Measurements from ENCODE around the gene ANKRD24. TPM values are rescaled to one million over a fixed set of nuclear protein-coding genes. Genes with fewer than 3 reads are reported as not detected.
A peak's percentile ranks its signal among the peaks of the same experiment; 100 is the strongest.

Gene ANKRD24
- total and polyA plus RNA-seq, 2 of the 13 experiments (the other 11 are each of a cell fraction or from before 2014, with no cell fraction given), result 0.13 to 0.24 TPM

DNA sequence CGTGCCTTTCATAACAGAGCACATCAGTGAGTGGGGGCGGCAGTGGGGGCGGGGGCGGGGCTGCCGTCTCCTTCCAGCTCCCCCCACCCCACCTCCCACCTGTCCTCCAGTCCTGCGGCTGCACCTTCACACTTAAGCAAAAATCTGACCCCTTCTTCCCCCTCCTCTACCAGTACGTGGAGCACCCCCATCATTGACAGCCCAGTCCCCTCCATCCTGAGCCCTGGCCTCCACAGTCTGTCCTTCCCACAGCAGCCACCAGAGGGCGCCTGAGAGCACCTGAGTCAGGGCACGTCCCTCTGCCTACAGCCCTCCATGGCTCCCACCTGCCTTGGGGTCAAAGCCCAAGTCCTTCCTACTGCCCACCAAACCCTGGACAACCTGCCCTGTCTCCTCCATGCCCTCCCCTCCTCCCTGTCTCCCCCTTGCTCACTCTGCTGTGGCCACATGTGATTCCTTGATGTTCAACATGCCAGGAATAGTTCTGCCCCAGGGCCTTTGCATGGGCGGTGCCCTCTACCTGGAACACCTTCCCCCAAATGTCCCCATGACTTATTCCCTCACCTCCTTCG lies 50.9 kb downstream of the ANKRD24 start (continued):
- 0 out of 2 replicates have a peak, but pooled peaks have one; percentile 27 for TF ChIP-seq STAG1 (CRISPR knock-in tag; IDR thresholded peaks at IDR 0.05)
- TF ChIP-seq NR1H2 (CRISPR knock-in tag; IDR thresholded peaks at IDR 0.05; ENCODE audit: borderline replicate concordance, low read depth), result no peak
- no peak for TF ChIP-seq EED (CRISPR knock-in tag; IDR thresholded peaks at IDR 0.05)
- no peak for TF ChIP-seq ZNF180 (CRISPR knock-in tag; IDR thresholded peaks at IDR 0.05; ENCODE audit: borderline replicate concordance, low read depth)
- 0 out of 2 replicates have a peak, but pooled peaks have one; percentile 42 for TF ChIP-seq ZKSCAN1 (IDR thresholded peaks at IDR 0.05; ENCODE audit: low read length)
- no peak for TF ChIP-seq ZNF547 (CRISPR knock-in tag; IDR thresholded peaks at IDR 0.05)
- TF ChIP-seq TCF7L2 (IDR thresholded peaks at IDR 0.05; ENCODE audit: low read depth, low read length), result no peak
- TF ChIP-seq LCORL (IDR thresholded peaks at IDR 0.05), result no peak
- no peak for TF ChIP-seq LCORL (CRISPR knock-in tag; IDR thresholded peaks at IDR 0.05)
- peak; percentile 38 for TF ChIP-seq TEAD3 (CRISPR knock-in tag; optimal IDR thresholded peaks at IDR 0.05; ENCODE audit: borderline replicate concordance)
- no peak for TF ChIP-seq SALL2 (CRISPR knock-in tag; IDR thresholded peaks at IDR 0.05)
- no peak for TF ChIP-seq KDM3A (CRISPR knock-in tag; IDR thresholded peaks at IDR 0.05; ENCODE audit: low read depth)
- TF ChIP-seq, protein P1, sequence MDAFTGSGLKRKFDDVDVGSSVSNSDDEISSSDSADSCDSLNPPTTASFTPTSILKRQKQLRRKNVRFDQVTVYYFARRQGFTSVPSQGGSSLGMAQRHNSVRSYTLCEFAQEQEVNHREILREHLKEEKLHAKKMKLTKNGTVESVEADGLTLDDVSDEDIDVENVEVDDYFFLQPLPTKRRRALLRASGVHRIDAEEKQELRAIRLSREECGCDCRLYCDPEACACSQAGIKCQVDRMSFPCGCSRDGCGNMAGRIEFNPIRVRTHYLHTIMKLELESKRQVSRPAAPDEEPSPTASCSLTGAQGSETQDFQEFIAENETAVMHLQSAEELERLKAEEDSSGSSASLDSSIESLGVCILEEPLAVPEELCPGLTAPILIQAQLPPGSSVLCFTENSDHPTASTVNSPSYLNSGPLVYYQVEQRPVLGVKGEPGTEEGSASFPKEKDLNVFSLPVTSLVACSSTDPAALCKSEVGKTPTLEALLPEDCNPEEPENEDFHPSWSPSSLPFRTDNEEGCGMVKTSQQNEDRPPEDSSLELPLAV (CRISPR knock-in tag; conservative IDR thresholded peaks at IDR 0.05; ENCODE audit: low read depth), result no peak
- TF ChIP-seq, protein P2, sequence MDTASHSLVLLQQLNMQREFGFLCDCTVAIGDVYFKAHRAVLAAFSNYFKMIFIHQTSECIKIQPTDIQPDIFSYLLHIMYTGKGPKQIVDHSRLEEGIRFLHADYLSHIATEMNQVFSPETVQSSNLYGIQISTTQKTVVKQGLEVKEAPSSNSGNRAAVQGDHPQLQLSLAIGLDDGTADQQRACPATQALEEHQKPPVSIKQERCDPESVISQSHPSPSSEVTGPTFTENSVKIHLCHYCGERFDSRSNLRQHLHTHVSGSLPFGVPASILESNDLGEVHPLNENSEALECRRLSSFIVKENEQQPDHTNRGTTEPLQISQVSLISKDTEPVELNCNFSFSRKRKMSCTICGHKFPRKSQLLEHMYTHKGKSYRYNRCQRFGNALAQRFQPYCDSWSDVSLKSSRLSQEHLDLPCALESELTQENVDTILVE (CRISPR knock-in tag; IDR thresholded peaks at IDR 0.05), result no peak
- no peak for TF ChIP-seq CEBPB (IDR thresholded peaks at IDR 0.05; ENCODE audit: borderline replicate concordance, low read depth, low read length)
- TF ChIP-seq, protein P3, sequence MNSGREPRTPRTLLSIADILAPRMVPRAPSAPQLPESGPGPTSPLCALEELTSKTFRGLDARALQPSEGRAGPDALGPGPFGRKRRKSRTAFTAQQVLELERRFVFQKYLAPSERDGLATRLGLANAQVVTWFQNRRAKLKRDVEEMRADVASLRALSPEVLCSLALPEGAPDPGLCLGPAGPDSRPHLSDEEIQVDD (CRISPR knock-in tag; IDR thresholded peaks at IDR 0.05; ENCODE audit: borderline replicate concordance), result no peak
- TF ChIP-seq ZSCAN31 (CRISPR knock-in tag; IDR thresholded peaks at IDR 0.05; ENCODE audit: low read depth), result no peak
- no peak for TF ChIP-seq ZNF296 (CRISPR knock-in tag; conservative IDR thresholded peaks at IDR 0.05)
- TF ChIP-seq ZNF773 (CRISPR knock-in tag; IDR thresholded peaks at IDR 0.05; ENCODE audit: borderline replicate concordance), result no peak
- TF ChIP-seq ZNF678 (CRISPR knock-in tag; IDR thresholded peaks at IDR 0.05), result no peak
- TF ChIP-seq, protein P4, sequence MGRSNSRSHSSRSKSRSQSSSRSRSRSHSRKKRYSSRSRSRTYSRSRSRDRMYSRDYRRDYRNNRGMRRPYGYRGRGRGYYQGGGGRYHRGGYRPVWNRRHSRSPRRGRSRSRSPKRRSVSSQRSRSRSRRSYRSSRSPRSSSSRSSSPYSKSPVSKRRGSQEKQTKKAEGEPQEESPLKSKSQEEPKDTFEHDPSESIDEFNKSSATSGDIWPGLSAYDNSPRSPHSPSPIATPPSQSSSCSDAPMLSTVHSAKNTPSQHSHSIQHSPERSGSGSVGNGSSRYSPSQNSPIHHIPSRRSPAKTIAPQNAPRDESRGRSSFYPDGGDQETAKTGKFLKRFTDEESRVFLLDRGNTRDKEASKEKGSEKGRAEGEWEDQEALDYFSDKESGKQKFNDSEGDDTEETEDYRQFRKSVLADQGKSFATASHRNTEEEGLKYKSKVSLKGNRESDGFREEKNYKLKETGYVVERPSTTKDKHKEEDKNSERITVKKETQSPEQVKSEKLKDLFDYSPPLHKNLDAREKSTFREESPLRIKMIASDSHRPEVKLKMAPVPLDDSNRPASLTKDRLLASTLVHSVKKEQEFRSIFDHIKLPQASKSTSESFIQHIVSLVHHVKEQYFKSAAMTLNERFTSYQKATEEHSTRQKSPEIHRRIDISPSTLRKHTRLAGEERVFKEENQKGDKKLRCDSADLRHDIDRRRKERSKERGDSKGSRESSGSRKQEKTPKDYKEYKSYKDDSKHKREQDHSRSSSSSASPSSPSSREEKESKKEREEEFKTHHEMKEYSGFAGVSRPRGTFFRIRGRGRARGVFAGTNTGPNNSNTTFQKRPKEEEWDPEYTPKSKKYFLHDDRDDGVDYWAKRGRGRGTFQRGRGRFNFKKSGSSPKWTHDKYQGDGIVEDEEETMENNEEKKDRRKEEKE (IDR thresholded peaks at IDR 0.05), result no peak
- no peak for TF ChIP-seq FOXC1 (CRISPR knock-in tag; IDR thresholded peaks at IDR 0.05; ENCODE audit: borderline replicate concordance)
- TF ChIP-seq EEA1 (CRISPR knock-in tag; IDR thresholded peaks at IDR 0.05; ENCODE audit: borderline replicate concordance), result no peak
- TF ChIP-seq THYN1 (CRISPR knock-in tag; IDR thresholded peaks at IDR 0.05; ENCODE audit: borderline replicate concordance, low read depth), result no peak
